Measurements from ENCODE around the gene ADAM15.
A peak's percentile ranks its signal among the peaks of the same experiment; 100 is the strongest.

The ADAM15 gene

GRCh38 chr1:155032886-155033285, 18.2 kb upstream of the ADAM15 start:
- DNase-seq = no peak

DNA sequence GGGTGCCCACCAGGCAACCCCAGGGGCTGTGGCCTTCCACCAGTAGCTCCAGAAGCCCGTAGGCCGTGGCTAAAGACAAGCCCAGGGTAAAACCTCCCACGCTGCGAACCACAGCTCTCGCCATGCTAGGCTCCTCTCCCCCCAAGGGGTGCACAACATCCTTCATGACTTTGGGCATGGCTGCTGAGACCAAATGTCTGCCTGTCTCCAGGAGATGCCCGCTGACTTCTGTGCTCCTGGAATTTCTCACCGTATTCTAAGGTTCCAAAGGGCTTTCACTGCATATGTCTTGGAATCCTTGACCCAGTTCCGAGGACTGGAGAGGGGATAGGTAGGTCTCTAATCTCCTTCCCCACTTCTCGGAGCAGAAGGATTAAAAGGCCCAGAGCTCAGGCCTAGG, 17.6 kb upstream of the ADAM15 start, which contains the start of the genes DCST1 and DCST2:
Gene DCST1, plus strand, starts transcription at position 301 of the 400 bp plus-strand sequence. CDS start 213 bp downstream, outside the sequence.
Gene DCST2, minus strand, starts transcription at position 258 of the 400 bp plus-strand sequence. Its CDS starts 80 bp downstream, at position 178.
- DNase-seq = no peak

DNA sequence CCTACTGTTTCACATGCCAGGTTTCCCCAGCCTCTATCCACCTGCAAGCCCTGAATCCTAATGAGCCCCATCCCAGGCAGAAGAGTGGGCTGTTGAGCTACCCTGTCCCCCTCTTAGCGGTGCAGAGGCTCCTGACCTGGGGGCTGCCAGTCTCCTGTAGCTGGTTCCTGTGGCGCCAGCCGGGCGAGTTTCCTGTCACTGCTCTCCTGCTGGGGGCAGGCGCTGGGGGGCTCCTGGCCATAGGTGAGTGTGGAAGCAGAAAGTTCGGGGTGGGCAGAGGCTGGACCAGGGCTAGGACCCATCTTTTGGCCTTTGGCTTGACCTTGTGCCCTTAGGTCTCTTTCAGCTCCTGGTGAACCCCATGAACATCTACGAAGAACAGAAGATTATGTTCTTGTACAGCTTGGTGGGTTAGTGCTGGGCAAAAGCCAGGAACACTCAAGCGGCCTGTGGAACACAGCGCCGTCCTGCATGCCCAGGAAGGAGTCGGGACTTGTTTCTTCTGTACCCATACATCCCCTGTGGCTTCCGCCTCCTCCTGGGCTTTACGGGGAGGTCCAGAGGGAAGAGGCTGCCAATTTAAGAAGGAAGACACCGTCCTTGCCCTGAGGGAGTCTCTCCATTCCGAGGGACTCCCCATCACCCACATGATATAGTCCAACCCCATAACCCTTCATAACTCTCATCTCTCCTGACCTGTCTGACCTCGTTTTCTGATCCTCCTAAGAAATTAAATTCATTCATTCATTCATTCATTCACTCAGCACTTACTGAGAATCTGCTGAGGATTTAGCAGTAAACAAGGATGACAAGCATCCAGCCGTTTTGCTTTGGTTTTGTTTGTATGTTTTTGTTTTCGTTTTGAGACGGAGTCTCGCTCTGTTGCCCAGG, 16.6 kb upstream of the ADAM15 start:
- no peak for DNase-seq

GRCh38 chr1:155035936-155036335, 15.2 kb upstream of the ADAM15 start:
- no peak for DNase-seq

DNA sequence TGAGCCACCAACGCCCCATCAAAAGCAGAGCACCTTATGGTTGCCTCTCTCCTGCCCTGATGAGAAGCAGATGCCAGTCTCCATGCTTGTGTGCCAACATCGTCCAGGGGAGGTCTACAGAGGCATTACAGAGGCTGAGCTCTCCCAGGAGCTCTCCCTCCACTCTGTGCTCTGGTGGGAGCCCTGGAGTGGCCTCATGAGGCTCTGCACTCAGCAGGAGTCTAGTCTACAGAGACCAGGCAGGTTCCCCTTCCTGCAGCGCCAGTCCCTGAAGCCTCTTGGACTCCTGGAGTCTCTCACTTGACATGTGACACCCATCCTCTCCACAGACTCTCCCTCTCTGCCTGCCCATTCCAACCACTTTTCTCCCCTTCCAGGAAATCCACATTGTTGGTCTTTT, 14.1 kb upstream of the ADAM15 start:
- no peak for DNase-seq

- DNase-seq = no peak
Measured at GRCh38 chr1:155037851-155038441, 13.2 kb upstream of the ADAM15 start.

DNA sequence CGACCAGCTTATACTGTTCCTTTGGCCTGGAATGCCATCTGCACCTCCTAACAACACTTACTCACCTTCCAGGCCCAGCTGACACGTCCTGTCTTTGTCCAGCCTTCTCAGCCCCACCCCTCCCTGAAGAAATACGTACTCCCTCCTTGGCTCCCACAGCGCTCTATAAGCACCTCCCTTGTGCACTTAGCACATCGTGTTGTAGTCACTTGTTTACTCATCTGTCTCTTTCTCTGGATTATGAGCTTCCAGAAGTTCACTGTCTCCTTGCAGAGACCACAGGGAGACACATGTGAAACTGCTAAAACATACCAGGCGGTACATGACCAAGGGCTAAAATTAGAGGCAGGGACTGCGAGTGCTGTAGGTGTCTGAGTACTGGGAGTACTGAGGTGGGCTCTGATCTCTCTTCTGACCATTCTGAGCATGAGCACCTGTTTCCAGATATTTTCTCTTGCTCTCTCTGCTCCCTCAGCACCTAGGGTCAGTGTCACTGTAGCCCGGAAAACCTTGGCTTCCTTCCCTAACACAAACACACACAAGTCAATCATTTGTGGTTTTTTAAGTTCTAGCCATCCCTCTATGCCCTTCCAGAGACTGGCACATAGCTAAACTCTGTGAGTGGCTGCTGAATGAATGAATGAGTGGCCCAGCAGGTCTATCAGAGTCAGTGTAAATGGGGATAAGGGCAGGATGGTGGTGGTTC, 12.4 kb upstream of the ADAM15 start:
- no peak for DNase-seq

GRCh38 chr1:155039308-155039669, 11.8 kb upstream of the ADAM15 start:
- DNase-seq = no peak

DNA sequence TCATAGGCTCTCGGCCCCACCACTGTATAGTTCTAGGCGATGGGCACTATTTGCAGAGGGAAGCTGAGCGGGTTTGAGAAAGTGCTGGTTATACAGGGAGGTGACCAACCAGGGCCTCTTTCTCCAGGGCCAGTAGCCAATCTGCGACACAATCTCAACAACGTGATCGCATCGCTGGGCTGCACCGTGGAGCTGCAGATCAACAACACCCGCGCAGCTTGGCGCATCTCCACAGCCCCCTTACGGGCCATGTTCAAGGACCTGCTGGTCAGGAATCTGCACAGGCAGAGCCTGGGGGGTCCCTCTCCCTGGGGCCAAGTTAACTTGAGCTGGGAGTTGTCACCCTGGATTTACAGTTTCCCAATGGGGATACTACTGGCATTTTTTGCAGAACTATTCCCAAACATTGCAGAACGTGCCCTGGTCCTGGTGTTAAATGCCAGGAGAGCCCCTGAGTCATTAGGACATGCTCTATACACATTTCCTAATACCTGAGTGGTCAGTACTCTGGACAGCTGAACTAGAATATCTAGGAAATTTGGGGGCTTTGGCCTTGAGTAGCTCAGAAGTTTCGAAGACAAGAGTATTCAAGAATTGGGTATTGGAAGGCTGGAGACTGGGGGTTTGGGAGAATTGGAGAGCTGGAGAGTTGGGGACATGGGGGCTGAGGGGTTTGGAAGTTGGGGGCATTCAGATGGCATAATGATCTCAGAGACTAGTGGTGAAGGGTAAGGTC, 10.6 kb upstream of the ADAM15 start:
- no peak for DNase-seq

- DNase-seq = no peak
Measured at GRCh38 chr1:155042789-155043188, 8.3 kb upstream of the ADAM15 start.

GRCh38 chr1:155043301-155043702, 7.8 kb upstream of the ADAM15 start:
- DNase-seq = no peak

DNA sequence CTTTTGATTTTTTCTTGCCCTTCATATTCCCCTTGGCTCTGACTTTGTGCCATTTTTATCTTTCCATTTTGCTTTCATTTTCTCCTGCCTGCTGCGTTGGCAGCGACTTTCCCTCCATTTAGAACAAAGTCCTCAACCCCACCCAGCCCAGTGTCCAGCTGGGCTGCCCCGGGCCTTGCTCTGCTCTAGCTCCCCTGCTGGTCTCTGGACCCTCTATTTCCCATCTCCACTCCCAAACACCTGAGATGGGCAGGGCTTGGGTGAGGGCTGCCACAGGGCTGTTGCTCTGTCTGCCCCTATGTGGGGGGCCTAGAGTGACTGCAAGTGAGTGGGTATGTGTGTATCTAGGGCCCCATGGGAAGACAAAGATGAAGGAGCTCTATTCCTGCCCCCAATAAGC, 7.3 kb upstream of the ADAM15 start:
- no peak for DNase-seq

DNA sequence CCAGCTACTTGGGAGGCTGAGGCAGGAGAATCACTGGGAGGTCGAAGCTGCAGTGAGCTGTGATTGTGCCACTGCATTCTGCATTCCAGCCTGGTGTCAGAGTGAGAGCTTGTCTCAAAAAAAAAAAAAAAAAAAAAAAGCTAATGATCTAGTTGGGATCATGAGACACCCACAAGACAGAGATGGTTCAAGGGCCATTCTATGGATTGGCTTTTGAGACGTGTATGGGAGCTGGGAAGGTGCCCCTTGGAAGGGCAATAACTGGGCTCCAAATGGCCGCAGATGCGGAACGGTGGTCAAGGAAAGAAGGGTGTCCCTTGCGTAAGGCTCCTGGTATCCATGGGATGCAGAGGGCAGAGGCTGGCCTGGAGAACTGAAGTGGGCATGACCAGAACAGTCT, 6.8 kb upstream of the ADAM15 start:
- no peak for DNase-seq

DNA sequence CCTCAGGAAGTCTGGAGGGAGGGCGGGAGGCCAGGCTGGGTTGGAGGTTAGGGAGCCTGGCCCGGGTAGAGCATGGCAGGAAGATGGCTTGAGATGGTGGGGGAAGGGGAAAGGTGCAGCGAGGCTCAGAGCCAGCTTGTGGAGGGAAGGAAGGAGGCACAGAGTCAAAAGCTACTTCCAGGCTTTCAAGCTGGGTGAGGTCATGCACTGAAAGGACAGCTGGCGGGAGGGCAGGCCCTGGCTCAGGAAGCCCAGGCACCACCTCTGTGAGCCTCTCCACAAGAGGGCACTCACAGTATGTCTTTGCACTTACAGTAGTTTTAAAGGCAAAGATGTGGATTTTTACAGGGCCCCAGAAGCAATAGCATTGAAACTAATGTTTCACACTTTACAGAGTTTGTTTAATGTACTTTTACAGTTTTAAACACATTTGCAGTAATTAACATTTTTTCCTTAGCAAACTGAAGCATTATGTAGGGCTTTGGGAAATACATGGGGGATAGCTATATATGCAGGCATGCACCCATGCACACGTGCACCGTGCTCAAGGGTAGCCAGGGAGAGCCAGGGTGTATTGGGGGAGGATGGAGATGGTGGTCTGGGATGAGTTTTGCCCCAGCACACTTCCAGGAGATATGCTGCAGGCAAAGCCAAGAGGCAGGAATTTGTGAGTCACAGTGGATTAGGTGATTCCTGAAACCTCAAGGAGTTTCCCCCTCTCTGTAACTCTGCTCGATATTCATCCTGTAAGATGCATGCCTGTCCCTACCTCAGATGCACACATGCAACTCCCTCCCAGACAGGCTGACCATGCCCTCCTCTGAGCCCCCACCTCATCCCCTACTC, 6.1 kb upstream of the ADAM15 start:
- peak; percentile 72 for DNase-seq

DNA sequence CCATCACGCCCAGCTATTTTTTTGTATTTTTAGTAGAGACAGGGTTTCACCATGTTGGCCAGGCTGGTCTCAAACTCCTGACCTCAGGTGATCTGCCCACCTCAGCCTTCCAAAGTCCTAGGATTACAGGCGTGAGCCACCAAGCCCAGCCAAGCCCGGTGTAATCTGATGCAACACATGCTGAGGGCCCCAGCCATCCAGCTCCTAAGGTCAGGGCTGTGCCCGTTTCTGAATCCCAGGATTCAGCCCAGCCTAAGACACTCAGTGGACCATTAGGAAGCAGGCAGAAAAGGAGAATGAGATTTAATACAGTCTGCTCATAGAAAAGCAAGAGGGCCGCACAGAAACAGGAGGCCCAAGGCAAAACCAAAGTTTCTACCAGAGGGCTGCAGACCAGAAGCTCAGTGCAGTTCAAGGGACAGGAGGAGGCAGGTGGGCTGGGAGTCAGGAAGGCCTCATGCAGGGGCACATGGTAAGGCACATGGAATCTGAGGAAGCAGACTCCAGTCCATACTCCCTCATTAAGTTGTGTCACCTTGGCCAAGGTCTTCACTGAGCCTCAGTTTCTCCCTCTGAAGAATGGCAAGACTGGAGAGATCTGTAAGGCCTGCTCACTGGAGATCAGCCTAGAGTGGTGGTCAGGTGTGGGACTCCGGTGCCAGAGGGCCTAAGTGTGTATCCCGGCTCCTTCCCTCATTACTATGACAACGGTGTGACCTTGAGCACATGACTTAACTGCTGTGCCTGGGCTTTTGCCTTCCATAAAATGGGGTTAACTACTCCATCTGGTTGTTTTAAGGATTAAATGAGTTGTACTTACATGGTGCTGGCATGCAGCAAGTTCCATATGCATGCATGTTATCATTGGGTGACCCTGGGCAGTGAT, 2.4 kb upstream of the ADAM15 start:
- DNase-seq = no peak

GRCh38 chr1:155049651-155050559, 1.2 kb upstream of the ADAM15 start:
- DNase-seq = no peak

DNA sequence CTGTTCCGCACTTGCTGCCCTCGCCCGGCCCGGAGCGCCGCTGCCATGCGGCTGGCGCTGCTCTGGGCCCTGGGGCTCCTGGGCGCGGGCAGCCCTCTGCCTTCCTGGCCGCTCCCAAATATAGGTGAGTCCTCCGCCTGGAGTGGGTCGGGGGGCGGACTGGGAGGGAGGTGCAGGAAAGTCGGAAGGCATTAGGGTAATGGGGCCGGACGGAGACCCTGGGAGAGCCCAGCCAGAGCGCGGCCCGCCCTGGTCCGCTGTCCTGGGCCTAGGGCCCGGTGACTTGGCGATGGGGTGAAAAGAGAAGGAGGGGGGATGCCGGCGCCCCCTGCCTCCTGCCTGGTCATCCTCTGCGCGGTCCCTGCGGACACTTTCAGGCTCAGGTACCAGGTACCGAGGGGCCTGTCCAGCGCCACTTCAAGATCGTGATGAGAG, 243 bp downstream of the ADAM15 start:
- no peak for DNase-seq

DNA sequence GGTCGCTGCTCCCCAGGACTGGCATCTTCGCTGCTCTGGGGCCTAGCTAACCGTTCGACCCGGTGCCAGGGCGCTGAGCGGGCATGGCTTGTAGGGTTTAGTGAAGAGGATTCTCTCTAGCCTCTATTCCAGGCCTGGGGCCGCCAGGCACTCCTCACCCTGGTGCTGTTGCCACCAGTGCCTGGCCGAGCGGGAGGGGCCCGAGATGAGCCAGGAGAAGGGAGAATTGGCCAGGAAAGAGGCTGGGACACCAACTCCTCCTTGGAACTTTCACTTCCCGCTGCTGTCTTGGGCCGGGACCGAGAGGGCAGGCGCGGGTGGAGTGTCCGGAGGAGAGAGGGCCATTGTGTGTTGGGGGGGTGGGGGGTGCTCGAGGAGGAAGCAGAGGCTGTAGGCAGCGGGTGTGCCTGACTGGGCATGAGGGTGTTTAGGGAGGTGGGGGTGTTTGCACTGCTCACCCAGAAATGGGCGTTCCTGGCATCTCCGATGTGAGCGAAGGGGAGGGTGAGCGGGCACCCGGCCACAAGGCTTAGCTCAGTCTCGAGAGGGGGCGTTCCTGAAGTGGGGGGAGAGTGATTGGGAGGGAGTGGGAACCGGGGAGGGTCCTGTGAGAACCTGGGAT, 772 bp downstream of the ADAM15 start:
- peak; percentile 91 for DNase-seq

All from NCI-H345 (cell line).